GM12878 (cell line): Measurements from ENCODE around the gene SPEG. TPM values are rescaled to one million over a fixed set of nuclear protein-coding genes. Genes with fewer than 3 reads are reported as not detected.
A peak's percentile ranks its signal among the peaks of the same experiment; 100 is the strongest.

Experiments
- ATAC-seq: fragments of 200-7000 bp; cut with Tn5 transposase; 3 replicates; pipeline ENCODE4 v1.9.1; 2020; ENCODE audit warnings: mild to moderate bottlenecking, moderate library complexity
- BruUV-seq: library from RNA; stranded (reverse); fragments of 400-500 nt; replicated peaks from 2 replicates; lab custom pipeline; 2021; lab: Mats Ljungman, UMichigan
- CTCF ChIA-PET: fragments of 300-600 bp; sonication (Branson Sonifier 250); formaldehyde crosslinking; extraction: SDS; loops from one replicate; lab custom pipeline; 2021; ENCODE audit warnings: inconsistent platforms; lab: Yijun Ruan, JAX
- POLR2A ChIA-PET: fragments of 350-600 bp; formaldehyde crosslinking; extraction: SDS; loops from one replicate; lab custom pipeline; 2021; ENCODE audit warnings: inconsistent platforms; lab: Charles Lee
- RAD21 ChIA-PET: fragments of 300-600 bp; sonication (Branson Sonifier 250); formaldehyde crosslinking; loops from one replicate; lab custom pipeline; 2023; ENCODE audit warnings: antibody characterized with exemption; ENCODE audit not compliant: unreplicated experiment; lab: Charles Lee
- SMC1A ChIA-PET: fragments of 300-600 bp; sonication (Branson Sonifier 250); formaldehyde crosslinking; loops from one replicate; lab custom pipeline; 2023; ENCODE audit not compliant: unreplicated experiment, uncharacterized antibody; lab: Charles Lee
- DNase-seq: peaks from one replicate; pipeline ENCODE4 v3.0.0-alpha.2; 2011; ENCODE audit warnings: low read depth, low spot score
- FAIRE-seq: peaks from 3 replicates; lab custom pipeline; 2011; peaks lifted over from hg19 to GRCh38; lab: Jason Lieb, UNC
- H2AFZ ChIP-seq: 2 replicates; pipeline ENCODE4 v1.6.0; 2011; ENCODE audit warnings: low read depth, low read length, control low read depth; ENCODE audit not compliant: control insufficient read depth
- H3K27ac ChIP-seq: 2 replicates; pipeline ENCODE4 v1.5.1; 2011; ENCODE audit warnings: control low read depth; ENCODE audit not compliant: control insufficient read depth, insufficient read depth
- H3K27me3 ChIP-seq, 2 experiments: replicated peaks in 1 of 2; 2 replicates each; pipeline versions ENCODE4 v1.6.0 to v1.6.1; 2011; ENCODE audit warnings: low read length in 1 of 2; ENCODE audit not compliant: control insufficient read depth in 2 of 2, insufficient read depth in 2 of 2
- H3K36me3 ChIP-seq, 2 experiments: 2 replicates each; pipeline ENCODE4 v1.5.1; 2011; ENCODE audit warnings: low read length in 1 of 2; ENCODE audit not compliant: control insufficient read depth in 2 of 2, insufficient read depth in 2 of 2
- H3K4me1 ChIP-seq: 2 replicates; pipeline ENCODE4 v1.6.1; 2011; ENCODE audit warnings: mild to moderate bottlenecking, low read length, moderate library complexity, mixed read lengths; ENCODE audit not compliant: control insufficient read depth, insufficient read depth
- H3K4me2 ChIP-seq: 2 replicates; pipeline ENCODE4 v1.6.0; 2011; ENCODE audit warnings: control low read depth; ENCODE audit not compliant: control insufficient read depth, insufficient read depth
- H3K4me3 ChIP-seq: fragments of 200-600 bp; sonication (generic); 2 replicates; pipeline ENCODE4 v1.5.1; 2016
- H3K79me2 ChIP-seq: 2 replicates; pipeline ENCODE4 v1.6.0; 2011; ENCODE audit warnings: low read length; ENCODE audit not compliant: control insufficient read depth, insufficient read depth
- H3K9ac ChIP-seq: 2 replicates; pipeline ENCODE4 v1.8.0; 2011; ENCODE audit warnings: low read length, control low read depth, mixed read lengths; ENCODE audit not compliant: control insufficient read depth, insufficient read depth
- H3K9me3 ChIP-seq: replicated peaks from 3 replicates; pipeline ENCODE4 v1.5.1; 2011; ENCODE audit warnings: mild to moderate bottlenecking, low read length; ENCODE audit not compliant: control insufficient read depth, insufficient read depth
- H4K20me1 ChIP-seq: 2 replicates; pipeline ENCODE4 v1.6.0; 2011; ENCODE audit not compliant: control insufficient read depth, insufficient read depth
- CTCF ChIP-seq, 3 experiments: IDR thresholded peaks in 2 of 3; conservative IDR thresholded peaks in 1 of 3; 2 replicates each; pipeline ENCODE4 v1.5.1; 2011; ENCODE audit warnings: low read depth in 3 of 3, low read length in 3 of 3, mild to moderate bottlenecking in 3 of 3, control low read depth in 2 of 3, moderate library complexity in 2 of 3, inconsistent platforms in 1 of 3, mixed read lengths in 1 of 3; ENCODE audit not compliant: control insufficient read depth in 2 of 3, insufficient read depth in 1 of 3; ENCODE audit errors: extremely low read depth in 1 of 3
- EED ChIP-seq: sonication (generic); IDR thresholded peaks from 2 replicates; pipeline ENCODE4 v1.6.1; 2016; ENCODE audit warnings: antibody characterized with exemption, low read depth
- FOXK2 ChIP-seq: fragments of 450-650 bp; IDR thresholded peaks from 2 replicates; pipeline ENCODE4 v1.6.1; 2017; ENCODE audit warnings: mild to moderate bottlenecking, moderate library complexity
- SREBF1 ChIP-seq: IDR thresholded peaks from 2 replicates; pipeline ENCODE4 v1.6.1; 2012; ENCODE audit warnings: mild to moderate bottlenecking, low read length
- YY1 ChIP-seq: IDR thresholded peaks from 2 replicates; pipeline ENCODE4 v1.6.1; 2011; ENCODE audit warnings: low read depth, mild to moderate bottlenecking, low read length
- ZNF217 ChIP-seq: fragments of 450-650 bp; IDR thresholded peaks from 2 replicates; pipeline ENCODE4 v1.6.1; 2017; ENCODE audit warnings: antibody characterized with exemption, mild to moderate bottlenecking
- WGBS: methylation state at CpG from one replicate; pipeline ENCODE4 v1.1.6; 2016; ENCODE audit warnings: low lambda C conversion rate; ENCODE audit not compliant: insufficient replicate concordance, insufficient coverage; ENCODE audit errors: missing lambda C conversion rate; 5-methylcytosine and 5-hydroxymethylcytosine counted together
- in situ Hi-C: fragments of 300-500 bp; cut with MboI; formaldehyde crosslinking; loops from 9 replicates; pipeline ENCODE4 v1.14.3; 2018; ENCODE audit warnings: mixed read lengths
- intact Hi-C: fragments of 100-400 bp; cut with micrococcal nuclease; formaldehyde crosslinking; loops from one replicate; pipeline ENCODE4 v1.14.2; 2022; ENCODE audit not compliant: unreplicated experiment
- polyA plus RNA-seq, 11 experiments: library from polyadenylated mRNA; depleted of rRNA in 4 of 11; unstranded in 6 of 11; stranded (reverse) in 5 of 11; fragments of >200 nt; fragmentation: Nextera tagmentation in 4 of 11; fragmentation: Illumina TruSeq in 1 of 11; extraction: Ambion mirVana in 4 of 11; extraction: Trizol in 1 of 11; gene quantifications; 1 replicate in 1 of 11; 2 replicates in 10 of 11; pipeline versions ENCODE4 v1.2.1 to v1.2.3, GENCODE V29; 2011 to 2016; ENCODE audit warnings: inconsistent platforms in 2 of 11, missing spikeins in 2 of 11, low read depth in 1 of 11
- total RNA-seq, 4 experiments: library from RNA; depleted of rRNA in 3 of 4; stranded (reverse); fragments of >200 nt in 3 of 4; fragmentation: Illumina TruSeq in 1 of 4; extraction: Trizol in 1 of 4; gene quantifications; 2 replicates each; pipeline versions ENCODE4 v1.2.1 to v1.2.3, GENCODE V29; 2013 to 2021
- TF ChIP-seq, protein P1 (sequence below): fragments of 450-650 bp; IDR thresholded peaks from 2 replicates; pipeline ENCODE4 v1.6.1; 2017; ENCODE audit warnings: mild to moderate bottlenecking, moderate library complexity

The SPEG gene
- total and polyA plus RNA-seq, 10 of the 15 experiments (the other 5 are each of a cell fraction or from before 2014, with no cell fraction given) = 0.03 to 0.28 TPM; not detected in 8

- peaks cover 0 to 2% of the 10 kb centered on the region in 2 experiments; a peak in 2 of 4 replicates for H3K27me3 ChIP-seq
- H3K36me3 ChIP-seq = no peaks in the 10 kb centered on the region
- BruUV-seq = no TSS peak
- H3K4me2 ChIP-seq = no peak overlapping the region
- no peaks in the 10 kb centered on the region for H3K9me3 ChIP-seq
- no peak overlapping the region for H3K9ac ChIP-seq
- in situ Hi-C loops (no loop called here), intact Hi-C loops (loop anchor here (1.0 kb wide), 1 partner anchor 71 kb away; no protein-coding TSS in a partner anchor)
- CTCF ChIA-PET = interaction anchor here (0.5 to 3.1 kb wide), 11 partner anchors 10 to 74 kb away, joined by 3 to 22 read pairs (median 3); partner anchors contain the start of gene GMPPA
- H2AFZ ChIP-seq = no peak overlapping the region
- no peaks in the 10 kb centered on the region for H3K79me2 ChIP-seq
- RAD21 ChIA-PET = interaction anchor here (0.6 to 1.9 kb wide), 3 partner anchors 37 to 71 kb away, joined by 3 to 11 read pairs (median 6); a partner anchor contains a TSS
- no peak for ATAC-seq
- TF ChIP-seq SREBF1 (no peak), EED (no peak)
- WGBS = 73% methylated on average over 8 of the region's 8 CpGs
- no peaks in the 10 kb centered on the region for H4K20me1 ChIP-seq
- SMC1A ChIA-PET = interaction anchor here (1.2 to 1.5 kb wide), 2 partner anchors 56 to 71 kb away, joined by 3 to 9 read pairs; no protein-coding TSS in a partner anchor
- no peak for DNase-seq
- no peak overlapping the region for H3K27ac ChIP-seq
- no peaks in the 10 kb centered on the region for H3K4me1 ChIP-seq
- no peak for FAIRE-seq
- POLR2A ChIA-PET = no interaction called here
- no peak overlapping the region for H3K4me3 ChIP-seq
Observed at GRCh38 chr2:219458996-219459395, 24.4 kb downstream of the SPEG start.

DNA sequence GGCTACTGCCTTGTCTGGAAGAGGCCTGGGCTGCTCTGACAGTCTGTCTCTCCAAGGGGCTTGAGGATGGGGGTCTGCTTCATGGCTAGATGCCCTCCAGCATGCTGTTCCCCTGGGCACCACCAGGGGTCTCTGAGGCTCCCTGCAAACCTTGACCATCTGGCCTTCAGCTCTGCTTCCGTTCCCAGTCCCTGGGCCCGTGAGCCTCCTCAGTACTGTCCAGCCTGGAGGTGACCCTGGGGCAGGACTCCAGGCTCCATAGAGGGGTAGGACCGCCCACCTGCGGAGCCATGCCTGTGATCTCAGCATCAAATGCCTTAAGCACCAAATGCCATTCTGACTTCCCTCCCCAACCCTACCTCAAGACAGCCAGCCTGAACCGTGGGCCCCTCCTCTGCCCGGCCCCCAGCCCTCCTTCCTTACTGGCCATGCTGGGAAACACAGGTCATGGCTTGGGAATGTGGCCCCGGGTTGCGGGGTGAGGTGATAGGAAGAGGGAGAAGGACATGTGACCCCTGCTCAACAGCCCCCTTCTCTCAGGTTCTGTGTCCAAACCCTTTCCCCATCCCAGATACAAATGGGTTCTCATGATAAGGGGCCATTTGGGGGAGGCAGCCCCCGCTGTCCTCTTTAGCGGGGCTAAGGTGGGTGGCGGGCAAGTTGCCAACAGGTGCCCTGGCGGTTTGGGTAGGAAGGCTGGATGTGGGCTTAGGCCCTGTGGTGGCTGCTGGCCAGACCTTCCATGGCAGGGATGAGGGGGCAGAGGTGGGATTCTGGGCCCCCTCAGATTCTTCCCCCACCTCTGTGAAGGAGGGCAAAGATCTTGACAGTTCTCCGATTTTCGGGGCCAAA, 25.0 kb downstream of the SPEG start:
- Histone ChIP-seq H3K4me2 (no peak overlapping the region), H3K4me1 (no peaks in the 10 kb centered on the region), H3K79me2 (no peaks in the 10 kb centered on the region), H2AFZ (peak overlapping the region; percentile 34), H3K9me3 (no peaks in the 10 kb centered on the region), H3K27me3 (peaks cover 0 to 2% of the 10 kb centered on the region in 2 experiments; a peak in 2 of 4 replicates), H3K36me3 (no peaks in the 10 kb centered on the region), H3K4me3 (no peak overlapping the region), H4K20me1 (no peaks in the 10 kb centered on the region), H3K27ac (no peak overlapping the region), H3K9ac (no peak overlapping the region)
- no peak for DNase-seq
- ChIA-PET POLR2A (interaction anchor here (0.6 kb wide), 1 partner anchor 15 kb away, joined by 3 read pairs; no protein-coding TSS in a partner anchor), CTCF (interaction anchor here (0.5 to 3.1 kb wide), 13 partner anchors 11 to 225 kb away, joined by 3 to 22 read pairs (median 4); partner anchors contain the start of gene GMPPA), SMC1A (interaction anchor here (1.2 to 1.5 kb wide), 2 partner anchors 57 to 70 kb away, joined by 3 to 9 read pairs; no protein-coding TSS in a partner anchor), RAD21 (interaction anchor here (0.6 to 1.9 kb wide), 4 partner anchors 36 to 70 kb away, joined by 3 to 11 read pairs (median 6); a partner anchor contains a TSS)
- in situ Hi-C loops = no loop called here
- BruUV-seq = no TSS peak
- 9% methylated on average over 14 of the region's 14 CpGs for whole genome bisulfite sequencing
- ATAC-seq = peak; percentile 89
- FAIRE-seq = peak; percentile 66
- intact Hi-C loops = loop anchor here (1.0 kb wide), 1 partner anchor 71 kb away; no protein-coding TSS in a partner anchor
- no peak for TF ChIP-seq FOXK2
- no peak for TF ChIP-seq ZNF217
- TF ChIP-seq, protein P1, sequence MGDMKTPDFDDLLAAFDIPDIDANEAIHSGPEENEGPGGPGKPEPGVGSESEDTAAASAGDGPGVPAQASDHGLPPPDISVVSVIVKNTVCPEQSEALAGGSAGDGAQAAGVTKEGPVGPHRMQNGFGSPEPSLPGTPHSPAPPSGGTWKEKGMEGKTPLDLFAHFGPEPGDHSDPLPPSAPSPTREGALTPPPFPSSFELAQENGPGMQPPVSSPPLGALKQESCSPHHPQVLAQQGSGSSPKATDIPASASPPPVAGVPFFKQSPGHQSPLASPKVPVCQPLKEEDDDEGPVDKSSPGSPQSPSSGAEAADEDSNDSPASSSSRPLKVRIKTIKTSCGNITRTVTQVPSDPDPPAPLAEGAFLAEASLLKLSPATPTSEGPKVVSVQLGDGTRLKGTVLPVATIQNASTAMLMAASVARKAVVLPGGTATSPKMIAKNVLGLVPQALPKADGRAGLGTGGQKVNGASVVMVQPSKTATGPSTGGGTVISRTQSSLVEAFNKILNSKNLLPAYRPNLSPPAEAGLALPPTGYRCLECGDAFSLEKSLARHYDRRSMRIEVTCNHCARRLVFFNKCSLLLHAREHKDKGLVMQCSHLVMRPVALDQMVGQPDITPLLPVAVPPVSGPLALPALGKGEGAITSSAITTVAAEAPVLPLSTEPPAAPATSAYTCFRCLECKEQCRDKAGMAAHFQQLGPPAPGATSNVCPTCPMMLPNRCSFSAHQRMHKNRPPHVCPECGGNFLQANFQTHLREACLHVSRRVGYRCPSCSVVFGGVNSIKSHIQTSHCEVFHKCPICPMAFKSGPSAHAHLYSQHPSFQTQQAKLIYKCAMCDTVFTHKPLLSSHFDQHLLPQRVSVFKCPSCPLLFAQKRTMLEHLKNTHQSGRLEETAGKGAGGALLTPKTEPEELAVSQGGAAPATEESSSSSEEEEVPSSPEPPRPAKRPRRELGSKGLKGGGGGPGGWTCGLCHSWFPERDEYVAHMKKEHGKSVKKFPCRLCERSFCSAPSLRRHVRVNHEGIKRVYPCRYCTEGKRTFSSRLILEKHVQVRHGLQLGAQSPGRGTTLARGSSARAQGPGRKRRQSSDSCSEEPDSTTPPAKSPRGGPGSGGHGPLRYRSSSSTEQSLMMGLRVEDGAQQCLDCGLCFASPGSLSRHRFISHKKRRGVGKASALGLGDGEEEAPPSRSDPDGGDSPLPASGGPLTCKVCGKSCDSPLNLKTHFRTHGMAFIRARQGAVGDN = no peak
- 0 out of 2 replicates have a peak, but pooled peaks have one; percentile 24 for TF ChIP-seq YY1
- peak; percentile 82 to 99 (median 86) for TF ChIP-seq CTCF (IDR thresholded peaks at IDR 0.05 in 2 of 3, conservative IDR thresholded peaks at IDR 0.05 in 1 of 3; ENCODE audit: control insufficient read depth in 2 of 3, extremely low read depth in 1 of 3, insufficient read depth in 1 of 3, low read depth in 3 of 3, low read length in 3 of 3)
